ENCODE measurements around the gene DNAJC11. TPM values are rescaled to one million over a fixed set of nuclear protein-coding genes. Genes with fewer than 3 reads are reported as not detected.

The DNAJC11 gene
- total RNA-seq, 1 experiment from 2014 or later, result 61.0 TPM

- H3K9me3 ChIP-seq, result no peaks in the 10 kb centered on the region
- TF ChIP-seq CTCF (IDR thresholded peaks at IDR 0.05; ENCODE audit: insufficient read depth in 1 of 2, low read depth in 1 of 2, low read length in 1 of 2, severe bottlenecking in 1 of 2, unreplicated experiment in 1 of 2), result no peak
- no peaks in the 10 kb centered on the region for H3K27me3 Mint-ChIP-seq (ENCODE audit: insufficient read depth, unreplicated experiment)
- no peak overlapping the region for H3K27ac Mint-ChIP-seq (ENCODE audit: unreplicated experiment)
- no peak overlapping the region for H3K4me3 Mint-ChIP-seq (ENCODE audit: unreplicated experiment)
- BruUV-seq (replicated peaks), result no TSS peak
- no peaks in the 10 kb centered on the region for H3K27me3 ChIP-seq (replicated peaks; ENCODE audit: control insufficient read depth, insufficient read depth, low read length)
- no peak overlapping the region for H3K4me3 ChIP-seq (ENCODE audit: low read depth, low read length)
- H3K4me1 ChIP-seq, result no peaks in the 10 kb centered on the region
- peaks cover 35% of the 10 kb centered on the region for H3K36me3 Mint-ChIP-seq (ENCODE audit: insufficient read depth, unreplicated experiment)
- ChIA-PET CTCF (no interaction called here), POLR2A (no interaction called here)
- DNase-seq, result no peak
- no peaks in the 10 kb centered on the region; the same call in none of the 2 replicates for H3K36me3 ChIP-seq (ENCODE audit: control insufficient read depth, insufficient read depth, low read length)
- no peaks in the 10 kb centered on the region for H3K4me1 Mint-ChIP-seq (ENCODE audit: low read depth, unreplicated experiment)
- intact Hi-C loops (cut with micrococcal nuclease; ENCODE audit: unreplicated experiment), result no loop called here
- no peaks in the 10 kb centered on the region for H3K9me3 Mint-ChIP-seq (ENCODE audit: unreplicated experiment)
Observed at GRCh38 chr1:6628971-6629479, 72.6 kb downstream of the DNAJC11 start.

- TF ChIP-seq CTCF (IDR thresholded peaks at IDR 0.05; ENCODE audit: insufficient read depth in 1 of 2, low read depth in 1 of 2, low read length in 1 of 2, severe bottlenecking in 1 of 2, unreplicated experiment in 1 of 2), result no peak
- BruUV-seq (replicated peaks), result no TSS peak
- no peak overlapping the region for H3K4me3 ChIP-seq (ENCODE audit: low read depth, low read length)
- peaks cover 42% of the 10 kb centered on the region for H3K36me3 Mint-ChIP-seq (ENCODE audit: insufficient read depth, unreplicated experiment)
- no peaks in the 10 kb centered on the region; the same call in 1 of the 2 replicates for H3K36me3 ChIP-seq (ENCODE audit: control insufficient read depth, insufficient read depth, low read length)
- no peak overlapping the region for H3K27ac Mint-ChIP-seq (ENCODE audit: unreplicated experiment)
- no peaks in the 10 kb centered on the region for H3K27me3 ChIP-seq (replicated peaks; ENCODE audit: control insufficient read depth, insufficient read depth, low read length)
- H3K4me1 ChIP-seq, result no peaks in the 10 kb centered on the region
- no peaks in the 10 kb centered on the region for H3K9me3 ChIP-seq
- no peaks in the 10 kb centered on the region for H3K9me3 Mint-ChIP-seq (ENCODE audit: unreplicated experiment)
- H3K4me1 Mint-ChIP-seq (ENCODE audit: low read depth, unreplicated experiment), result no peaks in the 10 kb centered on the region
- H3K4me3 Mint-ChIP-seq (ENCODE audit: unreplicated experiment), result no peak overlapping the region
- no peaks in the 10 kb centered on the region for H3K27me3 Mint-ChIP-seq (ENCODE audit: insufficient read depth, unreplicated experiment)
- CTCF ChIA-PET, result no interaction called here
- no peak for DNase-seq
- POLR2A ChIA-PET, result no interaction called here
- intact Hi-C loops (cut with micrococcal nuclease; ENCODE audit: unreplicated experiment), result no loop called here
Observed at GRCh38 chr1:6627841-6628545, 73.6 kb downstream of the DNAJC11 start.

GRCh38 chr1:6627031-6627430, 74.6 kb downstream of the DNAJC11 start:
- CTCF ChIA-PET, result no interaction called here

More at GRCh38 chr1:6627031-6627430, 74.6 kb downstream of the DNAJC11 start:
- peak overlapping the region; percentile 75 for H3K4me3 Mint-ChIP-seq (ENCODE audit: unreplicated experiment)
- H3K36me3 Mint-ChIP-seq (ENCODE audit: insufficient read depth, unreplicated experiment), result peaks cover 51% of the 10 kb centered on the region
- POLR2A ChIA-PET, result no interaction called here
- Histone ChIP-seq H3K4me1 (no peaks in the 10 kb centered on the region), H3K36me3 (ENCODE audit: control insufficient read depth, insufficient read depth, low read length) (no peaks in the 10 kb centered on the region; the same call in 1 of the 2 replicates), H3K9me3 (no peaks in the 10 kb centered on the region), H3K27me3 (replicated peaks; ENCODE audit: control insufficient read depth, insufficient read depth, low read length) (no peaks in the 10 kb centered on the region), H3K4me3 (ENCODE audit: low read depth, low read length) (no peak overlapping the region)
- intact Hi-C loops (cut with micrococcal nuclease; ENCODE audit: unreplicated experiment), result no loop called here
- H3K27ac Mint-ChIP-seq (ENCODE audit: unreplicated experiment), result no peak overlapping the region
- H3K27me3 Mint-ChIP-seq (ENCODE audit: insufficient read depth, unreplicated experiment), result no peaks in the 10 kb centered on the region
- H3K9me3 Mint-ChIP-seq (ENCODE audit: unreplicated experiment), result no peaks in the 10 kb centered on the region
- TF ChIP-seq CTCF (IDR thresholded peaks at IDR 0.05; ENCODE audit: insufficient read depth in 1 of 2, low read depth in 1 of 2, low read length in 1 of 2, severe bottlenecking in 1 of 2, unreplicated experiment in 1 of 2), result no peak
- DNase-seq, result no peak
- H3K4me1 Mint-ChIP-seq (ENCODE audit: low read depth, unreplicated experiment), result no peaks in the 10 kb centered on the region
- BruUV-seq (replicated peaks), result no TSS peak
